Astrocyte of the cerebellum (primary cell): ENCODE results near the gene MSL3.
A peak's percentile ranks its signal among the peaks of the same experiment; 100 is the strongest.

Source experiments
- DNase-seq: peaks from one replicate; pipeline ENCODE4 v3.0.0-alpha.2; 2011; ENCODE audit warnings: low read depth
- H3K4me3 ChIP-seq: 2 replicates; pipeline ENCODE4 v1.5.1; 2011; ENCODE audit warnings: mild to moderate bottlenecking, low read depth, low read length, moderate library complexity
- in situ Hi-C: cut with HindIII; loops from 2 replicates; pipeline ENCODE4 v1.10.0; 2017; ENCODE audit warnings: low sequenced_read_pairs
- TF ChIP-seq, protein P1 (sequence below): IDR thresholded peaks from 2 replicates; pipeline ENCODE4 v1.5.1; 2012; ENCODE audit warnings: low read length, low read depth, moderate library complexity, mild to moderate bottlenecking; ENCODE audit errors: missing control alignments

Gene MSL3

GRCh38 chrX:11784543-11784942, 26.5 kb downstream of the MSL3 start:
- TF ChIP-seq, protein P1, sequence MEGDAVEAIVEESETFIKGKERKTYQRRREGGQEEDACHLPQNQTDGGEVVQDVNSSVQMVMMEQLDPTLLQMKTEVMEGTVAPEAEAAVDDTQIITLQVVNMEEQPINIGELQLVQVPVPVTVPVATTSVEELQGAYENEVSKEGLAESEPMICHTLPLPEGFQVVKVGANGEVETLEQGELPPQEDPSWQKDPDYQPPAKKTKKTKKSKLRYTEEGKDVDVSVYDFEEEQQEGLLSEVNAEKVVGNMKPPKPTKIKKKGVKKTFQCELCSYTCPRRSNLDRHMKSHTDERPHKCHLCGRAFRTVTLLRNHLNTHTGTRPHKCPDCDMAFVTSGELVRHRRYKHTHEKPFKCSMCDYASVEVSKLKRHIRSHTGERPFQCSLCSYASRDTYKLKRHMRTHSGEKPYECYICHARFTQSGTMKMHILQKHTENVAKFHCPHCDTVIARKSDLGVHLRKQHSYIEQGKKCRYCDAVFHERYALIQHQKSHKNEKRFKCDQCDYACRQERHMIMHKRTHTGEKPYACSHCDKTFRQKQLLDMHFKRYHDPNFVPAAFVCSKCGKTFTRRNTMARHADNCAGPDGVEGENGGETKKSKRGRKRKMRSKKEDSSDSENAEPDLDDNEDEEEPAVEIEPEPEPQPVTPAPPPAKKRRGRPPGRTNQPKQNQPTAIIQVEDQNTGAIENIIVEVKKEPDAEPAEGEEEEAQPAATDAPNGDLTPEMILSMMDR = no peak

GRCh38 chrX:11786862-11787261, 28.8 kb downstream of the MSL3 start:
- in situ Hi-C loops = no loop called here
- TF ChIP-seq, protein P1 = no peak
- H3K4me3 ChIP-seq = no peak overlapping the region
- no peak for DNase-seq

More at GRCh38 chrX:11784543-11784942, 26.5 kb downstream of the MSL3 start:
- in situ Hi-C loops = no loop called here
- DNase-seq = no peak
- no peak overlapping the region for H3K4me3 ChIP-seq

DNA sequence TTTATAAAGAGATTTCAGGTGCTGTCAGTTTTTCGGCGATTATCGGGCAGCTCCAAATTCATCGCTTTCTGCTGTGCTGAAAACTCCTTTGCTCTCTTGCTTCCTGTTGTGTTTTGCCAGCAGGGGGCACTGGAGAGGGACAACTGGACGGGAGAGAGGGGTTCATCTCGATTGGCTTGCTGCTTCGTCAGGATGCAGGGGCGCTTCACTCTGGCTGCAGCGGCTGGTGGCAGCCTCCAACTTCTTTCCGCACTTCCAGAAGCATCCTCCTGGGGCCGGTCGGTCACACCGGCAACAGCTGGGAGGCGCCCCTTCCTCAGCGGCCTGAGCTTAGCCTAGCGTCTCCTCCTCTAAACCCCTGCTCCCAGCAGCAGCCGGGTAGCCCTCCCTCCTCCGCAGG, 29.5 kb downstream of the MSL3 start:
- peak overlapping the region; percentile 24 for H3K4me3 ChIP-seq
- in situ Hi-C loops = no loop called here

DNA sequence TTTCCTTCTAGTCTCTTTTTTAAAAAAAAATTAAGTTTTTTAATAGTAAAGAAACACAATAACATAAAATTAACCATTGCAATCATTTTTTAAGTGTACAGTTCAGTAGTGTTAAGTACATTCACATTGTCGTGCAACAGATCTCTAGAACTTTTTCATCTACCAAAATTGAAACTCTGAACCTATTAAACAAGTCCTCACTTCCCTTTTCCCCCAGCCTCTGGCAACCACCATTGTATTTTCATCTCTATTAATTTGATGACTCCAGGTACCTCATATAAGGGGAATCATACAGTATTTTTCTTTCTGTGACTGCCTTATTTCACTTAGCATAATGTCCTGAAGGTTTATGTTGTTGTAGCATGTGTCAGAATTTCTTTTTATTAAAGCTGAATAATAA, 31.8 kb downstream of the MSL3 start:
- no peak overlapping the region for H3K4me3 ChIP-seq
- TF ChIP-seq, protein P1 = no peak
- DNase-seq = no peak
- in situ Hi-C loops = no loop called here

More for the DNA sequence above, 29.5 kb downstream of the MSL3 start:
- peak; percentile 31 for DNase-seq
- TF ChIP-seq, protein P1 = peak; percentile 67

GRCh38 chrX:11791090-11791489, 33.1 kb downstream of the MSL3 start:
- in situ Hi-C loops = no loop called here
- no peak for DNase-seq
- no peak overlapping the region for H3K4me3 ChIP-seq
- TF ChIP-seq, protein P1 = no peak

- no peak for DNase-seq
- in situ Hi-C loops = no loop called here
- H3K4me3 ChIP-seq = no peak overlapping the region
- TF ChIP-seq, protein P1 = no peak
These were observed 33.5 kb downstream of the MSL3 start for GRCh38 chrX:11791537-11791936.
